Keratinocyte (primary cell): ENCODE measurements around the gene SRXN1. TPM values are rescaled to one million over a fixed set of nuclear protein-coding genes. Genes with fewer than 3 reads are reported as not detected.

ENCODE experiments used
- DNase-seq: peaks from one replicate; pipeline ENCODE4 v3.0.0-alpha.2; 2011; ENCODE audit warnings: low read depth, missing footprints, low spot score
- FAIRE-seq: peaks from 2 replicates; lab custom pipeline; 2011; peaks lifted over from hg19 to GRCh38; lab: Jason Lieb, UNC
- H2AFZ ChIP-seq: 2 replicates; pipeline ENCODE4 v1.6.0; 2012; ENCODE audit warnings: low read length, control low read depth, inconsistent platforms; ENCODE audit not compliant: control insufficient read depth
- H3K27ac ChIP-seq: 2 replicates; pipeline ENCODE4 v1.5.1; 2011; ENCODE audit warnings: low read length; ENCODE audit not compliant: control insufficient read depth, insufficient read depth
- H3K27me3 ChIP-seq: 3 replicates; pipeline ENCODE4 v1.6.0; 2011; ENCODE audit warnings: low read length; ENCODE audit not compliant: control insufficient read depth, insufficient read depth; ENCODE audit errors: extremely low read depth
- H3K36me3 ChIP-seq, 2 experiments: 2 replicates in 1 of 2; 3 replicates in 1 of 2; pipeline ENCODE4 v1.5.1; 2011; ENCODE audit warnings: low read length in 2 of 2, mild to moderate bottlenecking in 1 of 2; ENCODE audit not compliant: control insufficient read depth in 2 of 2, insufficient read depth in 2 of 2; ENCODE audit errors: extremely low read depth in 1 of 2
- H3K4me1 ChIP-seq: 3 replicates; pipeline ENCODE4 v1.5.1; 2011; ENCODE audit warnings: low read length; ENCODE audit not compliant: control insufficient read depth, insufficient read depth; ENCODE audit errors: extremely low read depth
- H3K4me2 ChIP-seq: 3 replicates; pipeline ENCODE4 v1.6.0; 2011; ENCODE audit warnings: low read depth, low read length; ENCODE audit not compliant: control insufficient read depth, insufficient read depth; ENCODE audit errors: extremely low read depth
- H3K4me3 ChIP-seq, 3 experiments: fragments of 200-600 bp in 1 of 3; sonication (generic) in 1 of 3; 2 replicates in 2 of 3; 3 replicates in 1 of 3; pipeline ENCODE4 v1.5.1; 2011 to 2016; ENCODE audit warnings: low read length in 3 of 3, mild to moderate bottlenecking in 3 of 3, control low read depth in 2 of 3, inconsistent platforms in 1 of 3, low read depth in 1 of 3, mixed read lengths in 1 of 3, mixed run types in 1 of 3, moderate library complexity in 1 of 3; ENCODE audit not compliant: control insufficient read depth in 2 of 3, insufficient read depth in 2 of 3; ENCODE audit errors: extremely low read depth in 1 of 3
- H3K79me2 ChIP-seq: 2 replicates; pipeline ENCODE4 v1.6.0; 2012; ENCODE audit warnings: low read length; ENCODE audit not compliant: control insufficient read depth, insufficient read depth
- H3K9ac ChIP-seq: 3 replicates; pipeline ENCODE4 v1.6.0; 2011; ENCODE audit warnings: low read length; ENCODE audit not compliant: control insufficient read depth, insufficient read depth; ENCODE audit errors: extremely low read depth
- H3K9me1 ChIP-seq: 3 replicates; pipeline ENCODE4 v1.6.0; 2011; ENCODE audit warnings: low read length; ENCODE audit not compliant: control insufficient read depth, insufficient read depth; ENCODE audit errors: extremely low read depth
- H3K9me3 ChIP-seq: 2 replicates; pipeline ENCODE4 v1.5.1; 2012; ENCODE audit warnings: low read depth, low read length; ENCODE audit not compliant: control insufficient read depth
- H4K20me1 ChIP-seq: 3 replicates; pipeline ENCODE4 v1.6.0; 2011; ENCODE audit warnings: low read length; ENCODE audit not compliant: control insufficient read depth, insufficient read depth; ENCODE audit errors: extremely low read depth
- CTCF ChIP-seq, 3 experiments: IDR thresholded peaks in 1 of 3; conservative IDR thresholded peaks in 1 of 3; optimal IDR thresholded peaks in 1 of 3; 2 replicates in 2 of 3; 3 replicates in 1 of 3; pipeline versions ENCODE3 to v1.5.1; 2011; ENCODE audit warnings: low read length in 3 of 3, mild to moderate bottlenecking in 3 of 3, moderate library complexity in 2 of 3, control low read depth in 1 of 3, inconsistent platforms in 1 of 3; ENCODE audit not compliant: insufficient read depth in 2 of 3; ENCODE audit errors: extremely low read depth in 1 of 3
- EZH2 ChIP-seq: IDR thresholded peaks from one replicate; pipeline ENCODE4 v1.6.1; 2012; ENCODE audit warnings: inconsistent platforms, mild to moderate bottlenecking, low read length, moderate library complexity
- dilution Hi-C: fragments of 300-500 bp; cut with MboI; formaldehyde crosslinking; loops from one replicate; pipeline ENCODE4 v1.7.0; 2020; ENCODE audit warnings: low sequenced_read_pairs; ENCODE audit not compliant: extremely low pct_ligation_motif_present
- polyA plus RNA-seq, 5 experiments: library from polyadenylated mRNA; depleted of rRNA in 3 of 5; stranded (reverse) in 3 of 5; stranded (forward) in 1 of 5; unstranded in 1 of 5; fragments of >200 nt; gene quantifications; 1 replicate in 1 of 5; 2 replicates in 3 of 5; 3 replicates in 1 of 5; pipeline versions ENCODE4 v1.2.1 to v1.2.3, GENCODE V29; 2011 to 2012; ENCODE audit warnings: missing spikeins in 2 of 5, low read depth in 1 of 5, low replicate concordance in 1 of 5

SRXN1 gene
- polyA plus RNA-seq, 1 donor (not counting 4 experiments of a cell fraction or from before 2014, with no cell fraction given): 51.7 TPM

- DNase-seq (no peak), FAIRE-seq (no peak)
- no peak for TF ChIP-seq CTCF (optimal IDR thresholded peaks at IDR 0.05 in 1 of 3, IDR thresholded peaks at IDR 0.05 in 1 of 3, conservative IDR thresholded peaks at IDR 0.05 in 1 of 3; ENCODE audit: extremely low read depth in 1 of 3, insufficient read depth in 2 of 3, low read length in 3 of 3)
- no peak for TF ChIP-seq EZH2
- Histone ChIP-seq H3K4me2 (no peak overlapping the region), H3K27ac (no peak overlapping the region), H3K36me3 (no peaks in the 10 kb centered on the region), H3K4me1 (no peaks in the 10 kb centered on the region), H3K9me3 (no peaks in the 10 kb centered on the region), H3K9ac (no peak overlapping the region), H4K20me1 (no peaks in the 10 kb centered on the region), H2AFZ (no peak overlapping the region), H3K9me1 (no peaks in the 10 kb centered on the region), H3K79me2 (no peaks in the 10 kb centered on the region), H3K4me3 (no peak overlapping the region), H3K27me3 (peaks cover 9% of the 10 kb centered on the region)
- dilution Hi-C loops: no loop called here
Measured at GRCh38 chr20:689348-689747, 36.3 kb upstream of the SRXN1 start.

DNA sequence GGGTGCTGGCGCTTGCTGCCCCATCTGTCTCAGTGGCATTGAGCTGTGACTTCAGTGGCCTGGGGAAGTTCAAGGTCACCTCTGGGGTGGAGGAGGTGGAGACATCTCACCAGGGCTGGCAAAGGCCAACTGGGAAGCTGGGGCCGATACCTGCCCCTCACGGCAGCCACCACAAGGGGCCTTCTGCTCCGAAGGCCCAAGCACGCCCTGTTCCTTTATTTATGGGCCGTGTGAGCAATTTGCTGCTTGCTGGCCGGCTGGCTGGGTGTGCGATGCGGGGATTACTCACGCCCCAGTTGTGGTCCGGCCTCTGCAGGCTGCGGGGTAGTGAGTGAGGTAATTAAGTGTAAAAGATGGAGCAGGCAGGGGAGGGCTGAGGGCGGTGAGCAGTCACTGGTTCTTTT, 35.8 kb upstream of the SRXN1 start:
- TF ChIP-seq CTCF (optimal IDR thresholded peaks at IDR 0.05 in 1 of 3, IDR thresholded peaks at IDR 0.05 in 1 of 3, conservative IDR thresholded peaks at IDR 0.05 in 1 of 3; ENCODE audit: extremely low read depth in 1 of 3, insufficient read depth in 2 of 3, low read length in 3 of 3) (peak in 1 of 3 experiments; percentile 16), EZH2 (no peak)
- Histone ChIP-seq H3K36me3 (no peaks in the 10 kb centered on the region), H3K4me1 (no peaks in the 10 kb centered on the region), H2AFZ (no peak overlapping the region), H3K4me2 (no peak overlapping the region), H3K79me2 (no peaks in the 10 kb centered on the region), H3K27me3 (peaks cover 9% of the 10 kb centered on the region), H3K27ac (no peak overlapping the region), H3K9ac (no peak overlapping the region), H3K4me3 (no peak overlapping the region), H4K20me1 (no peaks in the 10 kb centered on the region), H3K9me1 (no peaks in the 10 kb centered on the region), H3K9me3 (no peaks in the 10 kb centered on the region)
- FAIRE-seq (no peak), DNase-seq (no peak)
- dilution Hi-C loops: no loop called here
